HG03097 (cell line): Measurements from ENCODE around the gene DEFB125.

ENCODE experiments used
- ATAC-seq: cut with Tn5 transposase; IDR thresholded peaks from one replicate; pipeline ENCODE4 v1.9.1; 2021; ENCODE audit not compliant: unreplicated experiment, low FRiP score

Gene DEFB125

DNA sequence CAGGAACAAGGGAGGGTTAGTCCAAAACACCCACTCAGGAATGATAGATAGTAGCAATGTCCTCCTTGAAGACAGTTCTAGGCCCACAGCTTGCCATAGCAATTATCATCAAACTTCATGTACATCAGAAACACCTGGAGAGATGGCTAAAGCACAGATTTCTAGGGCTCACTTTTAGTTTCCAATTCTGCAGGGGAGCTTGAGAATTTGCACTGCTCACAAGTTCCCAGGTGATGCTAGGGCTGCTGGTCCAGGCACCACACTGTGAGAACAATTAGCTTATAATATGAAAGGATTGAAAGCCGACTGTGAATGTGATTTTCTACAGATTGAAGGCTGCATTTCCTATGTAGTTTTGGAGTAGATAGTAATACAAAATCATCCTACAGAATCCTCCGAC is 58.4 kb downstream of the DEFB125 start:
- ATAC-seq, result no peak
